HEK293 (cell line): Measurements from ENCODE around the gene PARVA.

Experiments
- CTCF ChIA-PET: fragments of 350-600 bp; formaldehyde crosslinking; extraction: SDS; loops from one replicate; lab custom pipeline; 2021; ENCODE audit warnings: antibody characterized with exemption; lab: Yijun Ruan, JAX
- POLR2A ChIA-PET: fragments of 300-600 bp; formaldehyde crosslinking; extraction: SDS; loops from one replicate; lab custom pipeline; 2020; ENCODE audit warnings: antibody characterized with exemption, inconsistent platforms; lab: Yijun Ruan, JAX
- H3K27ac ChIP-seq: fragments of 200-500 bp; sonication (Bioruptor generic); 2 replicates; pipeline ENCODE4 v1.5.1; 2014; ENCODE audit warnings: low read depth, low read length, control low read depth, inconsistent platforms; ENCODE audit errors: extremely low read depth
- H3K36me3 ChIP-seq, 2 experiments: fragments of 200-500 bp in 1 of 2; sonication (Bioruptor generic) in 1 of 2; 1 replicate in 1 of 2; 2 replicates in 1 of 2; pipeline ENCODE4 v1.5.1; 2014 to 2017; ENCODE audit warnings: inconsistent platforms in 2 of 2, low read length in 2 of 2; ENCODE audit not compliant: control insufficient read depth in 2 of 2, insufficient read depth in 1 of 2
- H3K4me1 ChIP-seq: fragments of 200-500 bp; sonication (Bioruptor generic); 2 replicates; pipeline ENCODE4 v1.5.1; 2014; ENCODE audit warnings: mild to moderate bottlenecking, low read length, inconsistent platforms; ENCODE audit not compliant: control insufficient read depth, insufficient read depth
- H3K4me3 ChIP-seq: 2 replicates; pipeline ENCODE4 v1.5.1; 2011; ENCODE audit warnings: low read depth, mild to moderate bottlenecking, control low read depth, low read length, moderate library complexity
- H3K9me3 ChIP-seq: fragments of 200-500 bp; sonication (Bioruptor generic); 2 replicates; pipeline ENCODE4 v1.5.1; 2014; ENCODE audit warnings: low read depth, low read length, inconsistent platforms; ENCODE audit not compliant: control insufficient read depth, insufficient read depth
- SALL2 ChIP-seq: fragments of 450-650 bp; formaldehyde crosslinking; IDR thresholded peaks from 2 replicates; pipeline ENCODE4 v1.5.0; 2017; ENCODE audit warnings: missing biosample characterization, mild to moderate bottlenecking, missing genetic modification characterization, borderline replicate concordance
- ZNF248 ChIP-seq: fragments of 450-650 bp; formaldehyde crosslinking; IDR thresholded peaks from 2 replicates; pipeline ENCODE4 v1.5.1; 2017; ENCODE audit warnings: missing biosample characterization, missing genetic modification characterization
- ZNF423 ChIP-seq: fragments of 450-650 bp; formaldehyde crosslinking; IDR thresholded peaks from 2 replicates; pipeline ENCODE4 v1.5.1; 2016; ENCODE audit warnings: missing biosample characterization, missing genetic modification characterization
- ZNF510 ChIP-seq: fragments of 450-650 bp; formaldehyde crosslinking; IDR thresholded peaks from 2 replicates; pipeline ENCODE4 v1.5.1; 2018; ENCODE audit warnings: mild to moderate bottlenecking, missing genetic modification characterization, missing biosample characterization; ENCODE audit not compliant: insufficient replicate concordance
- ZNF654 ChIP-seq: fragments of 450-650 bp; formaldehyde crosslinking; IDR thresholded peaks from 2 replicates; pipeline ENCODE4 v1.5.1; 2016; ENCODE audit warnings: low read depth, missing biosample characterization, missing genetic modification characterization
- ZNF830 ChIP-seq: fragments of 450-650 bp; IDR thresholded peaks from 2 replicates; pipeline ENCODE4 v1.5.0; 2018; ENCODE audit warnings: missing biosample characterization, missing genetic modification characterization, low read depth, mild to moderate bottlenecking, moderate library complexity
- TF ChIP-seq, protein P1 (sequence below): fragments of 450-650 bp; formaldehyde crosslinking; IDR thresholded peaks from 2 replicates; pipeline ENCODE4 v1.5.1; 2016; ENCODE audit warnings: missing biosample characterization, missing genetic modification characterization
- TF ChIP-seq, protein P2 (sequence below): IDR thresholded peaks from 2 replicates; pipeline ENCODE4 v1.6.1; 2011; ENCODE audit warnings: mild to moderate bottlenecking, low read depth, low read length, borderline replicate concordance
- TF ChIP-seq, protein P3 (sequence below): fragments of 450-650 bp; formaldehyde crosslinking; conservative IDR thresholded peaks from 2 replicates; pipeline ENCODE4 v1.5.1; 2016; ENCODE audit warnings: low read depth, missing biosample characterization, missing genetic modification characterization
- TF ChIP-seq, protein P4 (sequence below): fragments of 450-650 bp; formaldehyde crosslinking; IDR thresholded peaks from 2 replicates; pipeline ENCODE4 v1.5.1; 2016; ENCODE audit warnings: missing biosample characterization, missing genetic modification characterization
- TF ChIP-seq, protein P5 (sequence below): fragments of 450-650 bp; formaldehyde crosslinking; IDR thresholded peaks from 2 replicates; pipeline ENCODE4 v1.5.1; 2016; ENCODE audit warnings: missing biosample characterization, missing genetic modification characterization
- TF ChIP-seq, protein P6 (sequence below): fragments of 450-650 bp; formaldehyde crosslinking; IDR thresholded peaks from 2 replicates; pipeline ENCODE4 v1.5.1; 2016; ENCODE audit warnings: missing biosample characterization, missing genetic modification characterization

Gene PARVA

DNA sequence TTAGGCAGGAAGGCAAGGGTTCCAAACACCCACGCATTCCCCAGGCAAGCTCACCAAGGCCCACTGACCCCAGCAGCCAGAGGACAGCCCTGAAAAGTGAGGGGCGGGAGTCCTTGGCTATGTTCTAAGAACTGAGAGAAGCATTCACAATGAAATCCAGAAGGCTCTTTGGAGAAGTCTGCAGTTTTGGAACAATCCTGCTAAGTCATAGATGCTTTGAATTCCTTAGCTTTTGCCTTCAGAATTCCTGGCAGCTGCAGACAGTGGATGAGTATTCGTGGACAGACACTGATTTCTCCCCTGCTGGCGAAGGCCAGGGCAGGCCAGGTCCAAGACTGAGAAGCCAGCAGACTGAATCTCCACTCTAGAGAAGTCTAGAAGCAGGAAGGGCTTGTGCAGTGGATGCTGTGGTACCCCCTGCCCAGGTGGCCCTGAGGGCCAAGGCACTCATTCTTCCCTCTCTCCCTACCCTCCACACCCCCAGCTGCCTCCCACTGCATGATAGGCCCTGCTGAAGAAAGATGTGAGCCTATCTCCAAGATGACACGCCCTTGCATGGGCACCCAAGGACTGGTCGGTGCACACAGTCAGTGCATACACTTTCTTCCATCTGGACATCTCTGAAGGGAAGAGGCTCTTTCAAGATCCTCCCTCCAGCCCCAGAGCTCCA lies 163.7 kb downstream of the PARVA start (continued):
- TF ChIP-seq, protein P1, sequence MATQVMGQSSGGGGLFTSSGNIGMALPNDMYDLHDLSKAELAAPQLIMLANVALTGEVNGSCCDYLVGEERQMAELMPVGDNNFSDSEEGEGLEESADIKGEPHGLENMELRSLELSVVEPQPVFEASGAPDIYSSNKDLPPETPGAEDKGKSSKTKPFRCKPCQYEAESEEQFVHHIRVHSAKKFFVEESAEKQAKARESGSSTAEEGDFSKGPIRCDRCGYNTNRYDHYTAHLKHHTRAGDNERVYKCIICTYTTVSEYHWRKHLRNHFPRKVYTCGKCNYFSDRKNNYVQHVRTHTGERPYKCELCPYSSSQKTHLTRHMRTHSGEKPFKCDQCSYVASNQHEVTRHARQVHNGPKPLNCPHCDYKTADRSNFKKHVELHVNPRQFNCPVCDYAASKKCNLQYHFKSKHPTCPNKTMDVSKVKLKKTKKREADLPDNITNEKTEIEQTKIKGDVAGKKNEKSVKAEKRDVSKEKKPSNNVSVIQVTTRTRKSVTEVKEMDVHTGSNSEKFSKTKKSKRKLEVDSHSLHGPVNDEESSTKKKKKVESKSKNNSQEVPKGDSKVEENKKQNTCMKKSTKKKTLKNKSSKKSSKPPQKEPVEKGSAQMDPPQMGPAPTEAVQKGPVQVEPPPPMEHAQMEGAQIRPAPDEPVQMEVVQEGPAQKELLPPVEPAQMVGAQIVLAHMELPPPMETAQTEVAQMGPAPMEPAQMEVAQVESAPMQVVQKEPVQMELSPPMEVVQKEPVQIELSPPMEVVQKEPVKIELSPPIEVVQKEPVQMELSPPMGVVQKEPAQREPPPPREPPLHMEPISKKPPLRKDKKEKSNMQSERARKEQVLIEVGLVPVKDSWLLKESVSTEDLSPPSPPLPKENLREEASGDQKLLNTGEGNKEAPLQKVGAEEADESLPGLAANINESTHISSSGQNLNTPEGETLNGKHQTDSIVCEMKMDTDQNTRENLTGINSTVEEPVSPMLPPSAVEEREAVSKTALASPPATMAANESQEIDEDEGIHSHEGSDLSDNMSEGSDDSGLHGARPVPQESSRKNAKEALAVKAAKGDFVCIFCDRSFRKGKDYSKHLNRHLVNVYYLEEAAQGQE = no peak
- TF ChIP-seq ZNF423 (tag by site-specific recombination) (no peak), ZNF248 (tag by site-specific recombination) (no peak)

DNA sequence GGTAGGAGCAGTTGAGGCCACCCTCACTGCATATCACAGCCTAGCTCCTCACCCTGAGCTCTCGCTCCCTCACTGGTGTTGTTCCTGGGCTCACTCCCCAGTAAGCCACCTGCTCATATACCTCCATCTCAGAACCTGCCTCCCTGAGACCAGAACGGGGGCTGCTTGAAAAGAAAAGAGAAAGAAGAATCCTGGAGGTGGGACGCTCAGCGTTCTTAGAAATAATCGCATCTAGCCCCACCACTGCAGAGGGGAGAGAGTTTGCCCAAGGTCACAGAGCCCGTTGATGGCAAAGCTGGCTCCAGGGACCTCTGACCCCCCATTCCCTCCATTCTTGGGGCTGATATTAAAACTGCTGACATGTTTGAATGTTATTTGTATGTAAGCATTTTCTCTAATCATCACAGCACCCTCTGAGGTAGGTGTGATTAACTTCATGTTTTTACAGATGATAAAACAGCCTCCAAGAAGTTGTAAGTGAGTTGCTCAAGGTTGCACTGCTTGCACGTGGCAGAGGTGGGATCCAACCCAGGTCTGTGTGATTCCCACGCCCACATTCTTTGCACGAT lies 164.3 kb downstream of the PARVA start:
- H3K4me1 ChIP-seq = no peaks in the 10 kb centered on the region
- H3K4me3 ChIP-seq = no peak overlapping the region
- ChIA-PET CTCF (no interaction called here), POLR2A (no interaction called here)
- no peak overlapping the region for H3K27ac ChIP-seq
- H3K36me3 ChIP-seq = no peaks in the 10 kb centered on the region
- TF ChIP-seq ZNF248 (tag by site-specific recombination) (no peak), SALL2 (tag by site-specific recombination) (no peak), ZNF654 (no peak), ZNF510 (tag by site-specific recombination) (no peak), ZNF830 (tag by site-specific recombination) (no peak)
- TF ChIP-seq, protein P2, sequence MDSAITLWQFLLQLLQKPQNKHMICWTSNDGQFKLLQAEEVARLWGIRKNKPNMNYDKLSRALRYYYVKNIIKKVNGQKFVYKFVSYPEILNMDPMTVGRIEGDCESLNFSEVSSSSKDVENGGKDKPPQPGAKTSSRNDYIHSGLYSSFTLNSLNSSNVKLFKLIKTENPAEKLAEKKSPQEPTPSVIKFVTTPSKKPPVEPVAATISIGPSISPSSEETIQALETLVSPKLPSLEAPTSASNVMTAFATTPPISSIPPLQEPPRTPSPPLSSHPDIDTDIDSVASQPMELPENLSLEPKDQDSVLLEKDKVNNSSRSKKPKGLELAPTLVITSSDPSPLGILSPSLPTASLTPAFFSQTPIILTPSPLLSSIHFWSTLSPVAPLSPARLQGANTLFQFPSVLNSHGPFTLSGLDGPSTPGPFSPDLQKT = no peak
- TF ChIP-seq, protein P3, sequence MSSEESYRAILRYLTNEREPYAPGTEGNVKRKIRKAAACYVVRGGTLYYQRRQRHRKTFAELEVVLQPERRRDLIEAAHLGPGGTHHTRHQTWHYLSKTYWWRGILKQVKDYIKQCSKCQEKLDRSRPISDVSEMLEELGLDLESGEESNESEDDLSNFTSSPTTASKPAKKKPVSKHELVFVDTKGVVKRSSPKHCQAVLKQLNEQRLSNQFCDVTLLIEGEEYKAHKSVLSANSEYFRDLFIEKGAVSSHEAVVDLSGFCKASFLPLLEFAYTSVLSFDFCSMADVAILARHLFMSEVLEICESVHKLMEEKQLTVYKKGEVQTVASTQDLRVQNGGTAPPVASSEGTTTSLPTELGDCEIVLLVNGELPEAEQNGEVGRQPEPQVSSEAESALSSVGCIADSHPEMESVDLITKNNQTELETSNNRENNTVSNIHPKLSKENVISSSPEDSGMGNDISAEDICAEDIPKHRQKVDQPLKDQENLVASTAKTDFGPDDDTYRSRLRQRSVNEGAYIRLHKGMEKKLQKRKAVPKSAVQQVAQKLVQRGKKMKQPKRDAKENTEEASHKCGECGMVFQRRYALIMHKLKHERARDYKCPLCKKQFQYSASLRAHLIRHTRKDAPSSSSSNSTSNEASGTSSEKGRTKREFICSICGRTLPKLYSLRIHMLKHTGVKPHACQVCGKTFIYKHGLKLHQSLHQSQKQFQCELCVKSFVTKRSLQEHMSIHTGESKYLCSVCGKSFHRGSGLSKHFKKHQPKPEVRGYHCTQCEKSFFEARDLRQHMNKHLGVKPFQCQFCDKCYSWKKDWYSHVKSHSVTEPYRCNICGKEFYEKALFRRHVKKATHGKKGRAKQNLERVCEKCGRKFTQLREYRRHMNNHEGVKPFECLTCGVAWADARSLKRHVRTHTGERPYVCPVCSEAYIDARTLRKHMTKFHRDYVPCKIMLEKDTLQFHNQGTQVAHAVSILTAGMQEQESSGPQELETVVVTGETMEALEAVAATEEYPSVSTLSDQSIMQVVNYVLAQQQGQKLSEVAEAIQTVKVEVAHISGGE = no peak
- TF ChIP-seq, protein P4, sequence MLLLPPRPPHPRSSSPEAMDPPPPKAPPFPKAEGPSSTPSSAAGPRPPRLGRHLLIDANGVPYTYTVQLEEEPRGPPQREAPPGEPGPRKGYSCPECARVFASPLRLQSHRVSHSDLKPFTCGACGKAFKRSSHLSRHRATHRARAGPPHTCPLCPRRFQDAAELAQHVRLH (tag by site-specific recombination) = no peak
- TF ChIP-seq, protein P5, sequence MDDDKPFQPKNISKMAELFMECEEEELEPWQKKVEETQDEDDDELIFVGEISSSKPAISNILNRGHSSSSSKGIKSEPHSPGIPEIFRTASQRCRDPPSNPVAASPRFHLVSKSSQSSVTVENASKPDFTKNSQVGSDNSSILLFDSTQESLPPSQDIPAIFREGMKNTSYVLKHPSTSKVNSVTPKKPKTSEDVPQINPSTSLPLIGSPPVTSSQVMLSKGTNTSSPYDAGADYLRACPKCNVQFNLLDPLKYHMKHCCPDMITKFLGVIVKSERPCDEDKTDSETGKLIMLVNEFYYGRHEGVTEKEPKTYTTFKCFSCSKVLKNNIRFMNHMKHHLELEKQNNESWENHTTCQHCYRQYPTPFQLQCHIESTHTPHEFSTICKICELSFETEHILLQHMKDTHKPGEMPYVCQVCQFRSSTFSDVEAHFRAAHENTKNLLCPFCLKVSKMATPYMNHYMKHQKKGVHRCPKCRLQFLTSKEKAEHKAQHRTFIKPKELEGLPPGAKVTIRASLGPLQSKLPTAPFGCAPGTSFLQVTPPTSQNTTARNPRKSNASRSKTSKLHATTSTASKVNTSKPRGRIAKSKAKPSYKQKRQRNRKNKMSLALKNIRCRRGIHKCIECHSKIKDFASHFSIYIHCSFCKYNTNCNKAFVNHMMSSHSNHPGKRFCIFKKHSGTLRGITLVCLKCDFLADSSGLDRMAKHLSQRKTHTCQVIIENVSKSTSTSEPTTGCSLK (tag by site-specific recombination) = no peak
- TF ChIP-seq, protein P6, sequence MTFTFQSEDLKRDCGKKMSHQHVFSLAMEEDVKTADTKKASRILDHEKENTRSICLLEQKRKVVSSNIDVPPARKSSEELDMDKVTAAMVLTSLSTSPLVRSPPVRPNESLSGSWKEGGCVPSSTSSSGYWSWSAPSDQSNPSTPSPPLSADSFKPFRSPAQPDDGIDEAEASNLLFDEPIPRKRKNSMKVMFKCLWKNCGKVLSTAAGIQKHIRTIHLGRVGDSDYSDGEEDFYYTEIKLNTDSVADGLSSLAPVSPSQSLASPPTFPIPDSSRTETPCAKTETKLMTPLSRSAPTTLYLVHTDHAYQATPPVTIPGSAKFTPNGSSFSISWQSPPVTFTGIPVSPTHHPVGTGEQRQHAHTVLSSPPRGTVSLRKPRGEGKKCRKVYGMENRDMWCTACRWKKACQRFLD (tag by site-specific recombination) = no peak
- H3K9me3 ChIP-seq = no peaks in the 10 kb centered on the region
